Mesendoderm (in vitro differentiated cells): ENCODE data around the gene LSM14B.

Experiments used
- DNase-seq: peaks from one replicate; pipeline ENCODE4 v3.0.0; 2013
- H2AK5ac ChIP-seq: 2 replicates; pipeline ENCODE4 v1.6.1; 2013; ENCODE audit warnings: low read length, inconsistent platforms
- H2BK120ac ChIP-seq: 2 replicates; pipeline ENCODE4 v1.6.1; 2013; ENCODE audit warnings: low read depth, mild to moderate bottlenecking, low read length, moderate library complexity, mixed read lengths
- H2BK15ac ChIP-seq: replicated peaks from 2 replicates; pipeline ENCODE4 v1.6.1; 2013; ENCODE audit warnings: low read depth, mild to moderate bottlenecking, moderate library complexity
- H2BK5ac ChIP-seq: 2 replicates; pipeline ENCODE4 v1.6.1; 2013; ENCODE audit warnings: low read length, inconsistent platforms
- H3K18ac ChIP-seq: 2 replicates; pipeline ENCODE4 v1.6.1; 2013; ENCODE audit warnings: mild to moderate bottlenecking, low read length, mixed read lengths
- H3K23ac ChIP-seq: one replicate; pipeline ENCODE4 v1.6.1; 2013; ENCODE audit warnings: low read length
- H3K27ac ChIP-seq: 2 replicates; pipeline ENCODE4 v1.5.1; 2013; ENCODE audit warnings: low read depth, mild to moderate bottlenecking, inconsistent platforms, low read length, moderate library complexity
- H3K27me3 ChIP-seq: 2 replicates; pipeline ENCODE4 v1.6.1; 2013; ENCODE audit warnings: low read length, control low read depth, mild to moderate bottlenecking, inconsistent platforms; ENCODE audit not compliant: insufficient read depth, poor library complexity
- H3K36me3 ChIP-seq: 2 replicates; pipeline ENCODE4 v1.6.1; 2013; ENCODE audit warnings: low read length, inconsistent platforms; ENCODE audit not compliant: control insufficient read depth, insufficient read depth
- H3K4ac ChIP-seq: one replicate; pipeline ENCODE4 v1.6.1; 2013; ENCODE audit warnings: low read depth, mild to moderate bottlenecking, low read length, moderate library complexity
- H3K4me1 ChIP-seq: 2 replicates; pipeline ENCODE4 v1.6.1; 2013; ENCODE audit warnings: low read depth, low read length, inconsistent platforms; ENCODE audit not compliant: control insufficient read depth
- H3K4me2 ChIP-seq: 2 replicates; pipeline ENCODE4 v1.6.1; 2013; ENCODE audit warnings: low read length
- H3K4me3 ChIP-seq: 2 replicates; pipeline ENCODE4 v1.5.1; 2013; ENCODE audit warnings: mild to moderate bottlenecking, low read length
- H3K56ac ChIP-seq: one replicate; pipeline ENCODE4 v1.6.1; 2013; ENCODE audit warnings: low read length
- H3K79me1 ChIP-seq: 2 replicates; pipeline ENCODE4 v1.6.1; 2013; ENCODE audit warnings: low read length, inconsistent platforms
- H3K79me2 ChIP-seq: 2 replicates; pipeline ENCODE4 v1.6.1; 2013; ENCODE audit warnings: mild to moderate bottlenecking, low read length; ENCODE audit not compliant: control insufficient read depth, insufficient read depth
- H3K9ac ChIP-seq: 2 replicates; pipeline ENCODE4 v1.6.1; 2013; ENCODE audit warnings: low read length, inconsistent platforms
- H4K5ac ChIP-seq: one replicate; pipeline ENCODE4 v1.6.1; 2013; ENCODE audit warnings: low read length
- H4K8ac ChIP-seq: one replicate; pipeline ENCODE4 v1.6.1; 2013; ENCODE audit warnings: low read depth, mild to moderate bottlenecking, control low read depth, low read length, moderate library complexity
- WGBS: extraction: QIAGEN DNeasy Blood & Tissue Kit; methylation state at CpG from one replicate; pipeline ENCODE4 v1.1.7; 2013; ENCODE audit warnings: low lambda C conversion rate, missing lambda C conversion rate; ENCODE audit not compliant: insufficient coverage; ENCODE audit errors: extremely low coverage; 5-methylcytosine and 5-hydroxymethylcytosine counted together

Gene LSM14B

GRCh38 chr20:62143957-62144825 is 21.9 kb downstream of the LSM14B start:
- Histone ChIP-seq H3K4me3 (peak overlapping the region; percentile 83), H3K27ac (peak overlapping the region; percentile 56), H3K4ac (peak overlapping the region; percentile 28), H3K79me2 (peaks cover 88% of the 10 kb centered on the region), H4K8ac (no peak overlapping the region), H4K5ac (no peak overlapping the region), H3K23ac (no peak overlapping the region), H3K79me1 (peaks cover 35% of the 10 kb centered on the region), H3K4me2 (peak overlapping the region; percentile 75), H3K18ac (peak overlapping the region; percentile 47), H3K4me1 (peaks cover 10% of the 10 kb centered on the region), H2AK5ac (no peak overlapping the region), H3K27me3 (no peaks in the 10 kb centered on the region), H3K36me3 (peaks cover 8% of the 10 kb centered on the region), H2BK5ac (no peak overlapping the region), H3K9ac (peak overlapping the region; percentile 90), H2BK15ac (no peak overlapping the region), H2BK120ac (no peak overlapping the region), H3K56ac (peak overlapping the region; percentile 95)
- DNase-seq, result peak; percentile 53
- no CpG with 5 or more reads among the region's 104 CpGs for WGBS

DNA sequence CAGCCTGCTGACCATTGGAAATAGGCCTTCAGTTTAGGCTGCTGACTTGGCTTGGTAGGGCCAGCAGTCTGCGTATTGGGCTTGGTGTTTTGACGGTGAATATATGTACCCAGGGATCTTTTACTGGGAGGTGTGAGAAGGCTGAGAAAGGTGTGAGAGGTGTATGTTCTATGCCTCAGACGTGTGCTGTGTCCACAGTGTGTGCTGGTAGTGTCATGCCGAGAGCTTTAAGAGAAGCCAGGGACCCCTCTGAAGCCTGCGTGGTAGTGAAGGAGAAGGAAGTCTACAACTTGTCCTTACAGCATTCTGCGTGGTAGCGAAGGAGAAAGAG is 23.4 kb downstream of the LSM14B start:
- no peak overlapping the region for H3K23ac ChIP-seq
- H3K4ac ChIP-seq, result no peak overlapping the region
- no peak overlapping the region for H4K5ac ChIP-seq
- no peak overlapping the region for H3K4me2 ChIP-seq
- H3K27ac ChIP-seq, result no peak overlapping the region
- H3K9ac ChIP-seq, result no peak overlapping the region
- peaks cover 89% of the 10 kb centered on the region for H3K79me2 ChIP-seq
- H3K18ac ChIP-seq, result no peak overlapping the region
- WGBS, result no CpG with 5 or more reads among the region's 7 CpGs
- no peak overlapping the region for H2AK5ac ChIP-seq
- H2BK15ac ChIP-seq, result no peak overlapping the region
- peaks cover 18% of the 10 kb centered on the region for H3K4me1 ChIP-seq
- no peak overlapping the region for H2BK120ac ChIP-seq
- no peak overlapping the region for H2BK5ac ChIP-seq
- H3K4me3 ChIP-seq, result no peak overlapping the region
- H3K56ac ChIP-seq, result no peak overlapping the region
- H3K27me3 ChIP-seq, result no peaks in the 10 kb centered on the region
- no peak for DNase-seq
- H3K36me3 ChIP-seq, result peaks cover 2% of the 10 kb centered on the region
- H4K8ac ChIP-seq, result no peak overlapping the region
- peaks cover 37% of the 10 kb centered on the region for H3K79me1 ChIP-seq

GRCh38 chr20:62146019-62146755 is 23.9 kb downstream of the LSM14B start:
- peaks cover 2% of the 10 kb centered on the region for H3K36me3 ChIP-seq
- H4K5ac ChIP-seq, result no peak overlapping the region
- no peak overlapping the region for H2AK5ac ChIP-seq
- no peak overlapping the region for H3K4ac ChIP-seq
- no peak overlapping the region for H2BK120ac ChIP-seq
- no peak overlapping the region for H3K18ac ChIP-seq
- no peak overlapping the region for H2BK5ac ChIP-seq
- no CpG with 5 or more reads among the region's 22 CpGs for WGBS
- peaks cover 18% of the 10 kb centered on the region for H3K4me1 ChIP-seq
- H3K56ac ChIP-seq, result peak overlapping the region; percentile 12
- H3K27me3 ChIP-seq, result no peaks in the 10 kb centered on the region
- H3K9ac ChIP-seq, result no peak overlapping the region
- peaks cover 89% of the 10 kb centered on the region for H3K79me2 ChIP-seq
- H2BK15ac ChIP-seq, result no peak overlapping the region
- no peak overlapping the region for H3K4me3 ChIP-seq
- DNase-seq, result no peak
- no peak overlapping the region for H3K23ac ChIP-seq
- H3K79me1 ChIP-seq, result peaks cover 36% of the 10 kb centered on the region
- no peak overlapping the region for H3K4me2 ChIP-seq
- H3K27ac ChIP-seq, result no peak overlapping the region
- H4K8ac ChIP-seq, result no peak overlapping the region

- no peak for DNase-seq
- peaks cover 15% of the 10 kb centered on the region for H3K4me1 ChIP-seq
- H4K8ac ChIP-seq, result no peak overlapping the region
- no peak overlapping the region for H2BK15ac ChIP-seq
- H3K27ac ChIP-seq, result no peak overlapping the region
- H3K4me3 ChIP-seq, result no peak overlapping the region
- no peaks in the 10 kb centered on the region for H3K27me3 ChIP-seq
- H3K23ac ChIP-seq, result peak overlapping the region; percentile 3
- no peak overlapping the region for H4K5ac ChIP-seq
- H2BK5ac ChIP-seq, result no peak overlapping the region
- no peak overlapping the region for H3K4me2 ChIP-seq
- H3K36me3 ChIP-seq, result peaks cover 2% of the 10 kb centered on the region
- whole genome bisulfite sequencing, result no CpG with 5 or more reads among the region's 6 CpGs
- no peak overlapping the region for H2BK120ac ChIP-seq
- H3K4ac ChIP-seq, result no peak overlapping the region
- no peak overlapping the region for H3K9ac ChIP-seq
- H2AK5ac ChIP-seq, result no peak overlapping the region
- peaks cover 38% of the 10 kb centered on the region for H3K79me1 ChIP-seq
- H3K18ac ChIP-seq, result no peak overlapping the region
- peaks cover 89% of the 10 kb centered on the region for H3K79me2 ChIP-seq
- H3K56ac ChIP-seq, result peak overlapping the region; percentile 7
Measured at GRCh38 chr20:62147125-62147524, 24.9 kb downstream of the LSM14B start.

DNA sequence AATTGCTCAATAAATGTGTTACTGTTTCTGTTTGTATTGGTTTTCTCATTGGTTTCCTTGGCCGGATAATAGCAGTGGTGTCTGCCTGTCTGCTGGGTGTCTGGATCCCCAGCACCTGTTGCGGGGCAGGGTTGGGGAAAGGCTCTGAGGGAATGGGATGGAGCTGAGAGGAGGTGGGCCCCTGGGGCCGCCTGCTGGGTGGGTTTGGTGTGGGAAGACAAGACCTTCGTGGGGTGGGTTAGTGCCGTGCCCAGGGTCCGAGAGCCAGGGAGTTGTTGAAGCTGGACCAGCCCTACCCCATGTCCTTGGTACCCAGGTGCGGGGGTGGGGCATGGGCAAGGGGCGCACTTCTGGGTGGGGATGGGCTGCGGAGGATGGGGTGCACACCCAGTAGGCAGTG is 25.3 kb downstream of the LSM14B start:
- H3K79me2 ChIP-seq, result peaks cover 89% of the 10 kb centered on the region
- H3K4me2 ChIP-seq, result no peak overlapping the region
- no peak overlapping the region for H2BK120ac ChIP-seq
- H3K27me3 ChIP-seq, result no peaks in the 10 kb centered on the region
- DNase-seq, result no peak
- H3K36me3 ChIP-seq, result peaks cover 2% of the 10 kb centered on the region
- H4K5ac ChIP-seq, result no peak overlapping the region
- H3K4ac ChIP-seq, result no peak overlapping the region
- H2BK15ac ChIP-seq, result no peak overlapping the region
- WGBS, result no CpG with 5 or more reads among the region's 9 CpGs
- no peak overlapping the region for H4K8ac ChIP-seq
- H3K9ac ChIP-seq, result no peak overlapping the region
- H3K4me3 ChIP-seq, result no peak overlapping the region
- no peak overlapping the region for H3K56ac ChIP-seq
- H3K4me1 ChIP-seq, result peaks cover 15% of the 10 kb centered on the region
- peaks cover 39% of the 10 kb centered on the region for H3K79me1 ChIP-seq
- peak overlapping the region; percentile 3 for H3K23ac ChIP-seq
- no peak overlapping the region for H2AK5ac ChIP-seq
- no peak overlapping the region for H3K18ac ChIP-seq
- H2BK5ac ChIP-seq, result no peak overlapping the region
- H3K27ac ChIP-seq, result no peak overlapping the region
